Measurements from ENCODE around the gene PIK3AP1.

Gene PIK3AP1, protein sequence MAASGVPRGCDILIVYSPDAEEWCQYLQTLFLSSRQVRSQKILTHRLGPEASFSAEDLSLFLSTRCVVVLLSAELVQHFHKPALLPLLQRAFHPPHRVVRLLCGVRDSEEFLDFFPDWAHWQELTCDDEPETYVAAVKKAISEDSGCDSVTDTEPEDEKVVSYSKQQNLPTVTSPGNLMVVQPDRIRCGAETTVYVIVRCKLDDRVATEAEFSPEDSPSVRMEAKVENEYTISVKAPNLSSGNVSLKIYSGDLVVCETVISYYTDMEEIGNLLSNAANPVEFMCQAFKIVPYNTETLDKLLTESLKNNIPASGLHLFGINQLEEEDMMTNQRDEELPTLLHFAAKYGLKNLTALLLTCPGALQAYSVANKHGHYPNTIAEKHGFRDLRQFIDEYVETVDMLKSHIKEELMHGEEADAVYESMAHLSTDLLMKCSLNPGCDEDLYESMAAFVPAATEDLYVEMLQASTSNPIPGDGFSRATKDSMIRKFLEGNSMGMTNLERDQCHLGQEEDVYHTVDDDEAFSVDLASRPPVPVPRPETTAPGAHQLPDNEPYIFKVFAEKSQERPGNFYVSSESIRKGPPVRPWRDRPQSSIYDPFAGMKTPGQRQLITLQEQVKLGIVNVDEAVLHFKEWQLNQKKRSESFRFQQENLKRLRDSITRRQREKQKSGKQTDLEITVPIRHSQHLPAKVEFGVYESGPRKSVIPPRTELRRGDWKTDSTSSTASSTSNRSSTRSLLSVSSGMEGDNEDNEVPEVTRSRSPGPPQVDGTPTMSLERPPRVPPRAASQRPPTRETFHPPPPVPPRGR

DNA sequence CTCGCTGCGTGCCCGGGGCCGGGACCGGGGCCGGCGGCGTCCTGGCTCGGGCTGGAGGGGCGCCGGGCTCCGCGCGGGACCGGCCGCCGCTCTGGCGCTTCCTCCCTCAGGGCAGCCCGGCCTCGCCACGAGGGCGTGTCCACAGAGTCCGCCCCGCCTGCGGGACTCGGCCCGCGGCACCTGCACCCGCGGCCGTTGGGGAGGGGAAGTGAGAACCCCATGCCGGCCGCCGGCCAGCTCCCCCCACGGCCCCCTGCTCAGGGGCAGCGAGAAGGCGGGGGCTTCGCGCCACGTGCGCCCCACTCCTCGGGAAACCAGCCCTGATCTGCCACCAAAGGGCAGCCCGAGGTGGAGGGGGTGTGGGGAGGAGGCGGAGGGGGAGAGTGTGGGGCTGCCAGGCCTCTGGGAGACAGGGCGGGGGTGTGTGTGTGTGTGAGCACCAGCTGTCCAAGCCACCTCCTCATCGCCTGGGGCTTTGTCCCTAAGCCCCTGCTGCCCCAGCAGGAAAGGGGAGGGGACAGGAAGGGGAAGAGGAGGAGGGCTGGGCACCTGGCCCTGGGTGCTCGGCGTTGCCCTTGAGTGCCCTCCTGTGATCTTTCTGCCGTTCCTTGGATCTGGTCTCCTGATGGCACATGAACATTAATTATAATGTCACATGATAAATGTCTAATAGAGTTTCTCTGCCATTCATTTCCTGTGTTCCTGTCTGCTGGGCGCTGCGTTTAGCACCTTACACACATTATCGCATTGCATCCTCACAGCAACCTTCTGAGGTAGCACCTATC is at the start of gene PIK3AP1:
TSS of gene PIK3AP1 (minus strand) at position 93 of the 785 bp plus-strand sequence. CDS start 120 bp downstream, outside the sequence.
- Histone ChIP-seq H3K27me3 (ENCODE audit: control insufficient read depth, insufficient read depth, low read length) (peaks cover 9% of the 10 kb centered on the region), H3K36me3 (ENCODE audit: control insufficient read depth, insufficient read depth, low read length) (no peaks in the 10 kb centered on the region), H3K9me3 (ENCODE audit: control insufficient read depth, insufficient read depth, low read depth, low read length) (no peaks in the 10 kb centered on the region), H3K9ac (ENCODE audit: low read length) (peak within 1 kb of the TSS; percentile 57), H3K27ac (ENCODE audit: low read depth, low read length) (no peak within 1 kb of the TSS), H3K4me1 (ENCODE audit: control insufficient read depth, insufficient read depth, low read length) (peaks cover 16% of the 10 kb centered on the region), H3K4me3 (ENCODE audit: low read depth, low read length) (peak within 1 kb of the TSS; percentile 85)

DNA sequence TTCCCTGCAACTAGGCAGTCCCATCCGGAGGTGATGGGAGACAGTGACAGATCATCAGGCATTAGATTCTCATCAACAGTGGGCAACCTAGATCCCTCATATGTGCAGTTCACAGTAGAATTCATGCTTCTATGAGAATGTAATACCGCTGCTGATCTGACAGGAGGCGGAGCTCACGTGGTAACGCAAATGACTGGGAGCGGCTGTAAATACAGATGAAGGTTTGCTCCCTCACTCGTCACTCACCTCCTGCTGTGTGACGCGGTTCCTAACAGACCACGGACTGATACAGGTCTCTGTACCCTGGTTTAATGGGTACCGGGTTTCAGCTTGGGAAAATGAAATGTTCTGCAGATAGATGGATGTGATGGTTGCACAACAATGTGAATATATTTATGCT is 47.8 kb upstream of the PIK3AP1 start:
- H3K9ac ChIP-seq (ENCODE audit: low read length): no peak overlapping the region
- H3K4me3 ChIP-seq (ENCODE audit: low read depth, low read length): no peak overlapping the region
- no peaks in the 10 kb centered on the region for H3K36me3 ChIP-seq (ENCODE audit: control insufficient read depth, insufficient read depth, low read length)
- no peaks in the 10 kb centered on the region for H3K27me3 ChIP-seq (ENCODE audit: control insufficient read depth, insufficient read depth, low read length)
- peaks cover 44% of the 10 kb centered on the region for H3K9me3 ChIP-seq (ENCODE audit: control insufficient read depth, insufficient read depth, low read depth, low read length)
- no peaks in the 10 kb centered on the region for H3K4me1 ChIP-seq (ENCODE audit: control insufficient read depth, insufficient read depth, low read length)
- H3K27ac ChIP-seq (ENCODE audit: low read depth, low read length): no peak overlapping the region

DNA sequence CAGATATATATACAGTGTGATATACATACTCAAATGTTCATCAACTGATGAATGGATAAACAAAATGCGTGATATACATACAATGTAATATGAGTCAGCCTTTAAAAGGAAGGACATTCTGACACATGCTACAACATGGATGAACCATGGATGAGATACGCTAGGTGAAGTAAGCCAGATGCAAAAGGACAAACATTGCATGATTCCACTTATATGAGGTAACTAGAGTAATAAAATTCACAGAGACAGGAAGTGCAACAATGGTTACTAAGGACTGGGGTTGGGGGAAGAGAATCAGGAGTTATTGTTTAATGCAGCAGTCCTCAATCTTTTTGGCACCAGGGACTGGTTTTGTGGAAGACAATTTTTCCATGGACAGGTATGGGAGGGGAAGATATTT is 47.3 kb upstream of the PIK3AP1 start:
- Histone ChIP-seq H3K27ac (ENCODE audit: low read depth, low read length) (no peak overlapping the region), H3K4me1 (ENCODE audit: control insufficient read depth, insufficient read depth, low read length) (no peaks in the 10 kb centered on the region), H3K27me3 (ENCODE audit: control insufficient read depth, insufficient read depth, low read length) (no peaks in the 10 kb centered on the region), H3K9me3 (ENCODE audit: control insufficient read depth, insufficient read depth, low read depth, low read length) (peaks cover 39% of the 10 kb centered on the region), H3K9ac (ENCODE audit: low read length) (no peak overlapping the region), H3K4me3 (ENCODE audit: low read depth, low read length) (no peak overlapping the region), H3K36me3 (ENCODE audit: control insufficient read depth, insufficient read depth, low read length) (no peaks in the 10 kb centered on the region)

DNA sequence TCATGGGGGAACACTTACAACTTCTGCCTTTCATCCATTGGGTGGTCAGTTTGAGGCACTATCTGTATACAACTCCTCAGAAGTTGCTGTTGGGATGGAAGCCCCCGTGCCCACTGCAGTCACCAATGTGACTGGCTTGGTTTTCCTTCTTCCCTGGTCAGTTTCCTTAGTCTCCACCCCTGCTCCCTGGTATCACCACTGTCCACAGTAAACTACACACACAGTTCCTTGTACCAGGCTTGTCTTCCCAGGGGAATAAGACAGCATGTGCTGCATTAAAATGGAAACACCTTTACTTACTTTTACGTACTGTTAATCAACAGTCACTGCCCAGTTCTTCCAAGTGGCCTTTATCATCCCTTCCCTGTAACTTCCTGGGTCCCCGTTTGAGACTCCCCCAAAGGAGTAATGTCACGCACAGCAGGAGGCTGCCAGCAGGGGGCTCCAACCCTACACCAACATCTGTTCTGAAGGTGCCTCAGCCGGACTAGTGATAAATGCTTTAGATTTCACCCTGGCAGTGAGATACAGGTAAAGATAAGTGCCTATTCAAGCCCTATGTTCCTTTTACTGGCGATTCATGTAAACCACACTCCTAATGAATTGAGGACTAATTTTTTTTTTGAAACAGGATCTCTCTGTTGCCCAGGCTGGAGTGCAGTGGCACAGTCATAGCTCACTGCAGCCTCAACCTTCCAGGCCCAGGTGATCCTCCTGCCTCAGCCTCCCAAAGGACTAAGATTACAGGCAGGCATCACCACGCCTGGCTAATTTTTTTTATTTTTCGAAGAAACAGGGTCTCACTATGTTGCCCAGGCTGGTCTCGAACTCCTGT is 45.3 kb upstream of the PIK3AP1 start:
- no peaks in the 10 kb centered on the region for H3K36me3 ChIP-seq (ENCODE audit: control insufficient read depth, insufficient read depth, low read length)
- H3K9ac ChIP-seq (ENCODE audit: low read length): no peak overlapping the region

DNA sequence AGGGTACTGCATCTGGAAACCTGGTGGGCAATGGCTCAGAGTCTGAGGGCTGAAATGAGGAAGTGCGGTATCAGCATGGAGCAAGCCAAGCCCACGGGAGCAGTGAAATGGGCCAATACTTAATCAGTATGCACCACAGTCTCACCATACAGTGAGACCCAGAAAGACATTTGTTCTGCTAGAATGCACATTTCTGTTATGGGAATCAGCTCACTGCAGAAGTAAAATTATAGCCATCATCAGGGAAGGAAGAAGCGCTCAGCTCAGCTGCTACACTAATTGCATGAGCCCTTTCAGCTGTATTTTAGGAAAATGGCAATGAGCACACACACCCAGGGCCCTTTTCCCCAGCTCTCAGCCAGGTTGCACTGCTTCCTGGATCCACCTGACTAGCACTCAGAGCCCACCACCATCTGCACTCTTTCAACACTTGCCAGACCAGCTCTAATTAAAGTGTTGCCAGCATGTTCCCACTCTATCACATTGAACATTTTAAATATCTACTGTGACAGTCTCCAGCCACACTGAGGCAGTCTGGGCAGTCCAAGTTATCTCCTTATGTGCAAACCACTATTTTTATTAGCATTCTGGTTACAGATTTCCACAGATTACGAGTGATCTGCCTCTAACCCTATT is 44.2 kb upstream of the PIK3AP1 start:
- H3K27me3 ChIP-seq (ENCODE audit: control insufficient read depth, insufficient read depth, low read length): no peaks in the 10 kb centered on the region
- H3K4me1 ChIP-seq (ENCODE audit: control insufficient read depth, insufficient read depth, low read length): no peaks in the 10 kb centered on the region
- no peak overlapping the region for H3K27ac ChIP-seq (ENCODE audit: low read depth, low read length)
- peaks cover 12% of the 10 kb centered on the region for H3K9me3 ChIP-seq (ENCODE audit: control insufficient read depth, insufficient read depth, low read depth, low read length)
- no peak overlapping the region for H3K9ac ChIP-seq (ENCODE audit: low read length)
- H3K36me3 ChIP-seq (ENCODE audit: control insufficient read depth, insufficient read depth, low read length): no peaks in the 10 kb centered on the region
- no peak overlapping the region for H3K4me3 ChIP-seq (ENCODE audit: low read depth, low read length)

More for the DNA sequence above, 45.3 kb upstream of the PIK3AP1 start:
- Histone ChIP-seq H3K4me1 (ENCODE audit: control insufficient read depth, insufficient read depth, low read length) (no peaks in the 10 kb centered on the region), H3K4me3 (ENCODE audit: low read depth, low read length) (no peak overlapping the region), H3K27ac (ENCODE audit: low read depth, low read length) (no peak overlapping the region), H3K27me3 (ENCODE audit: control insufficient read depth, insufficient read depth, low read length) (no peaks in the 10 kb centered on the region), H3K9me3 (ENCODE audit: control insufficient read depth, insufficient read depth, low read depth, low read length) (peaks cover 21% of the 10 kb centered on the region)

DNA sequence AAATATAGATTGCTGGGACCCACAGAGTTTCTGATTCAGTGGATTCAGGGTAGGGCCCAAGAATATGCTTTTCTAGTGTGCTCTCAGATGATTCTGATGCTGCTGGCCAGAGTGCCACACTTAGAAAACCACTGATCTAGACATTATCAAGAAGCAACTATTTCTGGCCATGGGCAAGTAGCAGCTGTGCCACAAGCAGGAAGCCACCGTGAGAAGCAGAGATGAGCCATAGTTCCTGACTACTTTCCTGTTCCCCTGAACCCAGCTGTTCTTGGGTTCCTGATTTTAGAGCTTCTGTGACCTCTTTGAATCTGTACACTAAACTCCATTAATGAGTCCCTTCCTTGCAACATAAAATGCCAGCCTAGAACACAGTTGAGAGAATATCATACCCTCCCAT is 38.1 kb upstream of the PIK3AP1 start:
- no peaks in the 10 kb centered on the region for H3K9me3 ChIP-seq (ENCODE audit: control insufficient read depth, insufficient read depth, low read depth, low read length)
- H3K27me3 ChIP-seq (ENCODE audit: control insufficient read depth, insufficient read depth, low read length): no peaks in the 10 kb centered on the region
- no peak overlapping the region for H3K4me3 ChIP-seq (ENCODE audit: low read depth, low read length)
- H3K4me1 ChIP-seq (ENCODE audit: control insufficient read depth, insufficient read depth, low read length): no peaks in the 10 kb centered on the region
- no peak overlapping the region for H3K9ac ChIP-seq (ENCODE audit: low read length)
- no peaks in the 10 kb centered on the region for H3K36me3 ChIP-seq (ENCODE audit: control insufficient read depth, insufficient read depth, low read length)
- H3K27ac ChIP-seq (ENCODE audit: low read depth, low read length): no peak overlapping the region

DNA sequence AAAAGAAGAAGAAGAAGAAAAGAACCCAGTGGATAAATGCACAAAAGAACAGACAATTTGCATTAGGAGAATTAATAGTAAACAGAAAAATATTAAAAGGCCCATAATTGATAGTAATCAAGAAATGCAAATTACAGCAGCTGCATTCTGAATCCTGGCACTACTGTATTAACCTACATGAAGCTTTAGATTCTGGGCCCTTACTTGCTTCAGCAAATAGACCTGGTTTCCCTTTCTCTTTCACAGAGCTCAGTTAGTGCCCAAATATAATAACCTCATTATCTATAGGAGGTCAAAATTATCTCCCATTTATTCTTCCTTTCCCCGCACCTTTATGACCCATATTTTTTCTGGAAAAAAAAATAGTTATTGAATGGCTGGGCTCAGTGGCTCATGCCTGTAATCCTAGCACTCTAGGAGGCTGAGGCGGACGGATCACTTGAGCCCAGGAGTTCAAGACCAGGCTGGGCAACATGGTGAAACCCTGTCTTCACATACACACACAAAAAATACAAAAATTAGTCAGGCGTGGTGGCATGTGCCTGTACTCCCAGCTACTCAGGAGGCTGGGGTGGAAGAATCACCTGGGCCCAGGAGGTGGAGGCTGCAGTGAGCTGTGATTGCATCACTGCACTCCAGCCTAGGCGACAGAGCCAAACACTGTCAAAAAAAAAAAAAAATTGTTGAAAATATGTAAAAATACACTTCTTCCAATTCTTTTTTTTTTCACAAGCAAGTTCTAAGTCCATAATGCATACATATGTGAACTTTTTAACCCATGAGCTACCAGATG is 36.0 kb upstream of the PIK3AP1 start:
- H3K27me3 ChIP-seq (ENCODE audit: control insufficient read depth, insufficient read depth, low read length): no peaks in the 10 kb centered on the region
- no peak overlapping the region for H3K27ac ChIP-seq (ENCODE audit: low read depth, low read length)
- no peak overlapping the region for H3K9ac ChIP-seq (ENCODE audit: low read length)
- H3K36me3 ChIP-seq (ENCODE audit: control insufficient read depth, insufficient read depth, low read length): no peaks in the 10 kb centered on the region
- H3K9me3 ChIP-seq (ENCODE audit: control insufficient read depth, insufficient read depth, low read depth, low read length): no peaks in the 10 kb centered on the region
- H3K4me3 ChIP-seq (ENCODE audit: low read depth, low read length): no peak overlapping the region
- H3K4me1 ChIP-seq (ENCODE audit: control insufficient read depth, insufficient read depth, low read length): no peaks in the 10 kb centered on the region

DNA sequence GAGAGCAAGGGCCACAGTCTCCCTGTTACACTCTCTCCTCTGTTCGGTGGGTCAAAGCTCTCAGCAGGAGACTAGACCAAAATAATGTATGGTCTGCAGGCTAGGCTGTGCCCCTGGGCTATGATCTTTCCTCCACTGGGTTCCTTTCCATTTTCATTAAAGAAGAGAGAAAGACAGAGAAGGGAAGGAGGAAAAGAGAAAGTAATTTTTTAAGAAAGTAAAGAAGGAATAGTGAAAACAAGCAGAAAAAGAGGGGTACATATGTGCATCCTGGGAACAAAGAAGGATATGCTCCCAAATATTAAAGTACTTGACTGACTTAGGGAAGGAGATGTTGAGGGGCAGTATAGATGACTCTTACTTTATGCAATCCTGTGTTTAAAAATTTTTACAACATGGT is 33.6 kb upstream of the PIK3AP1 start:
- Histone ChIP-seq H3K36me3 (ENCODE audit: control insufficient read depth, insufficient read depth, low read length) (no peaks in the 10 kb centered on the region), H3K27ac (ENCODE audit: low read depth, low read length) (no peak overlapping the region), H3K4me1 (ENCODE audit: control insufficient read depth, insufficient read depth, low read length) (no peaks in the 10 kb centered on the region), H3K9me3 (ENCODE audit: control insufficient read depth, insufficient read depth, low read depth, low read length) (no peaks in the 10 kb centered on the region), H3K4me3 (ENCODE audit: low read depth, low read length) (no peak overlapping the region), H3K27me3 (ENCODE audit: control insufficient read depth, insufficient read depth, low read length) (no peaks in the 10 kb centered on the region), H3K9ac (ENCODE audit: low read length) (no peak overlapping the region)

DNA sequence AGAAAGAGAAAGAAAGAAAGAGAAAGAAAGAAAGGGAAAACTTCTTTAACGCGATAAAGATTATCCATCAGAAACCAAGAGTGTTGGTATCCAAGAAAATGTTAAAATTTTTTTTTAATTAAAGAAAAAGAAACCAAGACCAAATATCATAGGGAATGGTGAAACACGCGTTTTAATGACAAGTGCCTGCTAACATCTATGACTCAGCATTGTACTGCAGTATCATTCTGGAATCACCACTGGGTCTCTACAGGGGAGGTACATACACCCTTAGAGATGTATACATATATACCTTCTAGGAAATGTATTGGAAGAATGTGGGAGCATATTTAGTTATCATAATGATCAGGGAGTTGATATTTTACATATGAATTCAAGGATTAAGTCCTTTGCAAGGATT is 32.1 kb upstream of the PIK3AP1 start:
- Histone ChIP-seq H3K27ac (ENCODE audit: low read depth, low read length) (no peak overlapping the region), H3K4me1 (ENCODE audit: control insufficient read depth, insufficient read depth, low read length) (no peaks in the 10 kb centered on the region), H3K9ac (ENCODE audit: low read length) (no peak overlapping the region), H3K4me3 (ENCODE audit: low read depth, low read length) (no peak overlapping the region), H3K9me3 (ENCODE audit: control insufficient read depth, insufficient read depth, low read depth, low read length) (no peaks in the 10 kb centered on the region), H3K36me3 (ENCODE audit: control insufficient read depth, insufficient read depth, low read length) (no peaks in the 10 kb centered on the region; the same call in 1 of the 2 replicates), H3K27me3 (ENCODE audit: control insufficient read depth, insufficient read depth, low read length) (no peaks in the 10 kb centered on the region)

Data from HUES6 (cell line).